ENCODE measurements around the gene PLEKHG3. TPM values are rescaled to one million over a fixed set of nuclear protein-coding genes. Genes with fewer than 3 reads are reported as not detected.
A peak's percentile ranks its signal among the peaks of the same experiment; 100 is the strongest.

PLEKHG3 gene
- total RNA-seq, 1 experiment from 2014 or later: 59.3 TPM

DNA sequence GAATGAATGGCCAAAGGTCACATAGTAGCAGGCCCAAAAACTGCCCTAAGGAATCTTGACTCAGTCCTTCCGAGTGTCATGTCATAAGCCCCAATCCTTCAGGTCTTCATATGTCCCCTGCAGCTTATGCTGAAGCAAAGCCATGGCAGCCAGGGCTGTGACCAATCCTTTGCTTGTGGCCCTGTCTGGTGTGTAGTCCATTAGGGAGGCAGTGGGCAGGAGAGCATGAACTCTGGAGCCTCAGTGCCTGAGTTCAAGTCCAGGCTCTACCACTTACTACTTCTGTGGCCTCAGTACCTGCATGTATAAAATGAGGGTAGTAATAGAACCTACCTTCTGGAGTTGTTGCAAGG is 20.3 kb downstream of the PLEKHG3 start:
- BruUV-seq (replicated peaks): no TSS peak
- CTCF ChIA-PET: no interaction called here
- Histone ChIP-seq H3K27ac (no peak overlapping the region), H3K9me2 (ENCODE audit: insufficient read depth) (no peaks in the 10 kb centered on the region), H3K79me2 (ENCODE audit: low read depth) (peaks cover 73% of the 10 kb centered on the region), H3K27me3 (ENCODE audit: insufficient read depth, low read depth) (no peaks in the 10 kb centered on the region), H3F3A (ENCODE audit: insufficient read depth, low read depth) (peaks cover 32% of the 10 kb centered on the region), H3K4me1 (replicated peaks; ENCODE audit: insufficient read depth) (peaks cover 75% of the 10 kb centered on the region), H3K36me3 (ENCODE audit: low read depth) (peaks cover 17% of the 10 kb centered on the region; the same call in 1 of the 2 replicates), H3K4me3 (no peak overlapping the region), H3K9me3 (ENCODE audit: insufficient read depth, low read depth) (no peaks in the 10 kb centered on the region), H4K20me1 (ENCODE audit: insufficient read depth) (no peaks in the 10 kb centered on the region), H2AFZ (no peak overlapping the region), H3K4me2 (0 out of 2 replicates have a peak overlapping the region, but pooled peaks have one; percentile 2)
- POLR2A ChIA-PET (ENCODE audit: unreplicated experiment): no interaction called here
- no peak for DNase-seq
- TF ChIP-seq, protein P1, sequence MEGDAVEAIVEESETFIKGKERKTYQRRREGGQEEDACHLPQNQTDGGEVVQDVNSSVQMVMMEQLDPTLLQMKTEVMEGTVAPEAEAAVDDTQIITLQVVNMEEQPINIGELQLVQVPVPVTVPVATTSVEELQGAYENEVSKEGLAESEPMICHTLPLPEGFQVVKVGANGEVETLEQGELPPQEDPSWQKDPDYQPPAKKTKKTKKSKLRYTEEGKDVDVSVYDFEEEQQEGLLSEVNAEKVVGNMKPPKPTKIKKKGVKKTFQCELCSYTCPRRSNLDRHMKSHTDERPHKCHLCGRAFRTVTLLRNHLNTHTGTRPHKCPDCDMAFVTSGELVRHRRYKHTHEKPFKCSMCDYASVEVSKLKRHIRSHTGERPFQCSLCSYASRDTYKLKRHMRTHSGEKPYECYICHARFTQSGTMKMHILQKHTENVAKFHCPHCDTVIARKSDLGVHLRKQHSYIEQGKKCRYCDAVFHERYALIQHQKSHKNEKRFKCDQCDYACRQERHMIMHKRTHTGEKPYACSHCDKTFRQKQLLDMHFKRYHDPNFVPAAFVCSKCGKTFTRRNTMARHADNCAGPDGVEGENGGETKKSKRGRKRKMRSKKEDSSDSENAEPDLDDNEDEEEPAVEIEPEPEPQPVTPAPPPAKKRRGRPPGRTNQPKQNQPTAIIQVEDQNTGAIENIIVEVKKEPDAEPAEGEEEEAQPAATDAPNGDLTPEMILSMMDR (conservative IDR thresholded peaks at IDR 0.05): no peak
- no peak for TF ChIP-seq EZH2 (IDR thresholded peaks at IDR 0.05; ENCODE audit: low read depth)
- intact Hi-C loops (cut with micrococcal nuclease; ENCODE audit: unreplicated experiment): no loop called here

DNA sequence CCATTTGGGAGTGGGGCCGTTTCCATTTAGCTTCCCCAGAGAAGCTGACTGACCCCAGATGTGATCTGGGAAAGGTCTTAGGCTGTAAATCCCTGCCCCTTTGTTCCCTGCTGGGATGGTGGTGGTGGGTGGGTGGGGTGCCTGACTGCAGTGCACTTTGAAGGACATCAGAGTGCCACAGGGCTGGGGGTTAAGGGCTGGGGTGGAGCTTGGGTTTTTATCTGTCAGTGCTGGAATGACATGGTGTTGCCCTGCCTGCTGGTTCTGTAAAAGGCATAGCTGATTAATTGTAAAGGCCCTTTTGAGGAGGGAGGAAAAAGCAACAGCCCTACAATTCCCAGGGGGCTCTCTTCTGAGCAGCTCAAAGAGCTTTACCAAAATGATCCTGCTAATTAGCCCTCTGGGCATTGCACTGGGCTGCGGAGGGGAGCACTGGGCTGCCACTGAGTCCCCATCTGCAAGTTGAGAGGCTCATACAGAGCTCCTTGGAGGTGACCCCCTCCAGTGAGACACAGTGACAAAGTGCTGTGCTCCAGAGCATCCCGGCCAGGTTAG is 21.1 kb downstream of the PLEKHG3 start:
- Histone ChIP-seq H3K27me3 (ENCODE audit: insufficient read depth, low read depth) (no peaks in the 10 kb centered on the region), H3K4me3 (no peak overlapping the region), H2AFZ (no peak overlapping the region), H3K9me2 (ENCODE audit: insufficient read depth) (no peaks in the 10 kb centered on the region), H3K9me3 (ENCODE audit: insufficient read depth, low read depth) (no peaks in the 10 kb centered on the region), H3K36me3 (ENCODE audit: low read depth) (peaks cover 17% of the 10 kb centered on the region; the same call in 1 of the 2 replicates), H3K4me1 (replicated peaks; ENCODE audit: insufficient read depth) (peaks cover 68% of the 10 kb centered on the region), H3K4me2 (peak overlapping the region; percentile 66; the same call in 1 of the 2 replicates), H4K20me1 (ENCODE audit: insufficient read depth) (no peaks in the 10 kb centered on the region), H3K79me2 (ENCODE audit: low read depth) (peaks cover 69% of the 10 kb centered on the region), H3K27ac (peak overlapping the region; percentile 53; the same call in 1 of the 2 replicates), H3F3A (ENCODE audit: insufficient read depth, low read depth) (peaks cover 26% of the 10 kb centered on the region)
- CTCF ChIA-PET: interaction anchor here (0.6 kb wide), 1 partner anchor 17 kb away, joined by 9 read pairs; no protein-coding TSS in a partner anchor
- no peak for DNase-seq
- intact Hi-C loops (cut with micrococcal nuclease; ENCODE audit: unreplicated experiment): no loop called here
- TF ChIP-seq EZH2 (IDR thresholded peaks at IDR 0.05; ENCODE audit: low read depth): no peak
- TF ChIP-seq, protein P1 (conservative IDR thresholded peaks at IDR 0.05): no peak
- BruUV-seq (replicated peaks): no TSS peak
- POLR2A ChIA-PET (ENCODE audit: unreplicated experiment): interaction anchor here (0.5 to 0.6 kb wide), 2 partner anchors 28 to 185 kb away, joined by 3 to 4 read pairs; partner anchors contain the start of gene HSPA2

DNA sequence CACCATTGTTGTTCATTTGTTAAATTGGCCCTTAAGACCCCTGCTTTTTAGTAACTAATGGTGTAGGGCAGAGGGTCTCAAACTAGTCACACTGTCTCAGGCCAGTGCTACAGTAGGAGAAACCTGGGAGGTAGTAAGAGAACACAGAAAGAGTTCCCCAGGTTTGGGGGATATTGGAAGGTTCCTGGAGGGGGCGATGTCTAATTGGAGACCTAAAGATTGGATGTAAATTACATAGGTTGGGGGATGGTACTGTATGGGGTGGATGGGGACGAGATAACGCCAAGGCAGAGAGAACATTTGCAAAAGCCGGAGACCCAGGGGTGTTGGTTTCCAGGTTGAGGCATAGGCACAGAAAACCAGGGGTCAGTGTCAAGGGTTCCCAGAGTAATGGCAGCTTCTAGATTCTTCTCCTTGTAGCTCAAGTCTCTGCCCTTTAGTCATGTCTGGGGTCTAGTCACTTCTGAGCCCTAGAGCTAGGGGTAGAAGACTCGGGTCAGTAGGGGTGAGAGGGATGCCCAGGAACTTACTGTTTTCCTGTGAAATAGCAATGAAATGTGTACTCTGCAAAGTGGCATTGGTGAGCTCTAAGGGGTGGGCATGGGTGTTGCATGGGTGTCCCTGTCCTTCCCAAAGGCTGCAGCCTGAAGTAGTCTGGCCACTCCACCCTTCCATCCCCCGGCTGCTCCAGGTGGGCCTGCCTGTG is 21.8 kb downstream of the PLEKHG3 start:
- no TSS peak for BruUV-seq (replicated peaks)
- H3F3A ChIP-seq (ENCODE audit: insufficient read depth, low read depth): peaks cover 19% of the 10 kb centered on the region
- H3K9me2 ChIP-seq (ENCODE audit: insufficient read depth): no peaks in the 10 kb centered on the region
- DNase-seq: no peak
- no peaks in the 10 kb centered on the region for H4K20me1 ChIP-seq (ENCODE audit: insufficient read depth)
- peak overlapping the region; percentile 66 for H3K4me2 ChIP-seq
- no peaks in the 10 kb centered on the region for H3K27me3 ChIP-seq (ENCODE audit: insufficient read depth, low read depth)
- TF ChIP-seq, protein P1 (conservative IDR thresholded peaks at IDR 0.05): no peak
- TF ChIP-seq EZH2 (IDR thresholded peaks at IDR 0.05; ENCODE audit: low read depth): no peak
- peaks cover 62% of the 10 kb centered on the region for H3K79me2 ChIP-seq (ENCODE audit: low read depth)
- peaks cover 17% of the 10 kb centered on the region; the same call in 1 of the 2 replicates for H3K36me3 ChIP-seq (ENCODE audit: low read depth)
- peaks cover 61% of the 10 kb centered on the region for H3K4me1 ChIP-seq (replicated peaks; ENCODE audit: insufficient read depth)
- peak overlapping the region; percentile 53 for H3K27ac ChIP-seq
- POLR2A ChIA-PET (ENCODE audit: unreplicated experiment): interaction anchor here (0.5 to 0.6 kb wide), 2 partner anchors 23 to 186 kb away, joined by 4 read pairs; partner anchors contain the start of gene HSPA2
- CTCF ChIA-PET: no interaction called here
- H2AFZ ChIP-seq: no peak overlapping the region
- H3K4me3 ChIP-seq: no peak overlapping the region
- intact Hi-C loops (cut with micrococcal nuclease; ENCODE audit: unreplicated experiment): loop anchor here (1.0 to 2.0 kb wide), 3 partner anchors 23 to 55 kb away; no protein-coding TSS in a partner anchor
- H3K9me3 ChIP-seq (ENCODE audit: insufficient read depth, low read depth): no peaks in the 10 kb centered on the region
